GM19463 (cell line): ENCODE data around the gene OST4.
A peak's percentile ranks its signal among the peaks of the same experiment; 100 is the strongest.

Experiments
- ATAC-seq: cut with Tn5 transposase; IDR thresholded peaks from one replicate; pipeline ENCODE4 v1.9.1; 2021; ENCODE audit warnings: mild to moderate bottlenecking, moderate library complexity; ENCODE audit not compliant: unreplicated experiment

OST4 gene

DNA sequence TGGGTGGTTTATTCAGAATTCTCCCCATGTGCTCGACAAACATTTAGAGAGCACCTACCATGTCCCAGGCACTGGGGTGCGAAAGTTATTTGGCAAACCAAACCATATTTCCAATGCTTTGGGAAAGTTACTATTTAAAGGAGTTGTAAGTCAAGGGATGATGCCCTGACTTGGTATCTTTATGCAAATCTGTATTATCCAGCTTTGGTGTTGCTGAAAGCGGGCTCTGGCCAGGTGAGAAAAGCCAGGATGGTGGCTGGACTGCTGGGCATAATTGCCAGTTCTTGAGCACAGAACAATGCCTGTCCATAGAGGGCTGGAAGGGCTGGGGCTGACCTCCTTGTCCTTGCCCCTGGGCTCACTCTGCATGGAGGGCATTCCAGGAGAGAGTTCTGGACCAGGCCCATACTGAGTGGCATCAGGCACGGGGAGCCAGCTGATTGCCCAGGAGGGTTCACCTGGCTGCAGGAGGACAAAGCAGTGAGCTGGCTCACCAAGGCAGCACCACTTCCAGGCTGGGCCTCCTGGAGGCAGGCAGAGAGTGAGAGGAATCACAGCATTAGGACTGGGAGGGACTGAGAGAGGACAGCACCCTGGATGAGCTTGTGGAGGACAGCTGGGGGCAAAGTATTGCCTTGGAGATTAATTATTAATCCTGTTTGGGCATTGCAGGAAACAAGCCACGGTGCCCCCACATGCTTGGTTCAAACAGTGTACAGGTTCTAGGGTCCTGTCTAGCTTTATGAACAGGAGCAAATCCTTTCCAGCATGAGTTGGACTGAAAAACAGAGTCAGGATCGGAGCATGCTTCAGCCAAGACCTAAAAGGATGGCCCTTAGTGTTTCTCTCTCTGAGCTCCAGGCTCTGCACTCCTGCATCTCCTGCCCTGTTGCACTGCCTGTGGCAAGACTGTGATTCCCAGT is 22.2 kb upstream of the OST4 start:
- ATAC-seq = no peak

DNA sequence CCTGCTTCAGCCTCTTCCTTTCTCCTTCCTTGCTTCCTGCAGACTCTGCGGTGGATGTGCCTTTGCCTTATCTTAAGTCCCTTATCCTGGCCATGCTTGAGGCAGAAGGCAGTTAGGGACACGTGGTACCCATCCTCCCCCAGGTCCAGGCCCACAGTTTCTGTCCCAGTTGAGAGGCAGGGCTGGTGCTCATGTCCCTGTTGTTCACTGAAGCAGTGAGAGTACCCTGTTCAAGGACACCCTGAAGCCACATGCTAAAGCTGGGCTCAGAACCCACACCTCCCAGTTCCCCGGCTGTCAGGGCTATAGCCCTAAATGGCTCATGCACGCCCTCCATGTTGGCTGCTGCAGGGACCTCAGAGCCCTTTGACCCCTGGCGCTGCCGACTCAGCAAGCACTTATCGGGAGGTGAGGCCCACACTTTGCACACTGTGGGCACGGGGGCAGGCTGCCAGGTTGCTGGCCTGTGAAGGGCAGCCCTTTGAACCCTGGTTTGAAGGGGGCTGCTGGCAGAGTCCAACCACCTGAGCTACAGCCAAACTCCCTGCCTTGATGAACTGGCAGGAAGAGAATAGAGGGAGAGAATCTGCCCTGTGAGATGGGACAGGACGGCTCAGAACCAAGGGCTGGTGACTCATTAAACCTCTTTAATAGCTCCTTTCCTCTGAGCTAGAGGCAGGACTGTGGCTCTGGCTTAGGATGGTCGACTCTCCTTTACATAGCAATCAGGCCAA is 21.4 kb upstream of the OST4 start:
- ATAC-seq = no peak

DNA sequence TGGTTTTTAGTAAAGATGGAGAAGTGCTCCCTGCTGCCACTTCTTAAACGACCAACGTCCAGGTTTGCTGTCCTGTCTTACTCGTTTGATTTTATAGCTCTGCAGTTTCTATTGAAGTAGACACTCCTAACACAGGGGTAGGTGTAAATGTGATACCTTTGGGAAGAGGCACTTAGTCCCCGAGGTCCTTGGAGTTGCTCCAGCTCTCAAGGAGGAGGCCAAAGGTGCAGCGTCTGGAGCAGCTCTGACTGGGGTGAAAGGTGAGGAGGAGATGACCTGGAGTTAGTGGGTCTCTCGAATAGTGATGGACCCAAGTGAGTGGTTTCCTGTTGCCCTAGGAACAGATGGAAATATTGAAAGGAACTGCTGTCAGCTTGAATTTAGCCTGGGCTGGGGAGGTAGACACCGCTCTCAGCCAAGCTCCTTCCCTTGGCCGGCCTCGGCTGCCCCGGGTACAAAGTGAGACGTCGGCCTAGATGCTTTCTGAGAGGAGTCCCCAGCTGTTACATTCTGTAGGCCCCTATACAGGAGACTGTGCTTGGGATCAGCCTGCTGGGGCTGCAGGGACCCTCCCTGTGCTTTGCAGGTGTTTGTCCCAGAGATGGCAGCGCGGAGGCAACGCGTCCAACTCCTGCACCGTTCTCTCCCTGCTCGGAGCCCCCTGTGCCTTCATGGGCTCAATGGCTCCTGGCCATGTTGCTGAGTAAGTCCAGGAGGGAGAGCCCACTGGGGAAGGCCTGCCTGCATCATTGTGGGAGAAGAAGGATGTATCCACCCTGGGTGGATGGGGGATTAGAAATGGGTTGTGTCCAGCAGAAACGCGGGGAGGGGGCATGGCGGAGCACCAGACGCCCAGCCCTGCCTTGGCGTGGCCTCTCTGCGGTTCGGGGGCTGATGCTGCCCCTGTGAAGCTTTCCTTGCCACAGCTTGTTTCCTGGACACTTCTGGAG is 20.6 kb upstream of the OST4 start:
- ATAC-seq = no peak

DNA sequence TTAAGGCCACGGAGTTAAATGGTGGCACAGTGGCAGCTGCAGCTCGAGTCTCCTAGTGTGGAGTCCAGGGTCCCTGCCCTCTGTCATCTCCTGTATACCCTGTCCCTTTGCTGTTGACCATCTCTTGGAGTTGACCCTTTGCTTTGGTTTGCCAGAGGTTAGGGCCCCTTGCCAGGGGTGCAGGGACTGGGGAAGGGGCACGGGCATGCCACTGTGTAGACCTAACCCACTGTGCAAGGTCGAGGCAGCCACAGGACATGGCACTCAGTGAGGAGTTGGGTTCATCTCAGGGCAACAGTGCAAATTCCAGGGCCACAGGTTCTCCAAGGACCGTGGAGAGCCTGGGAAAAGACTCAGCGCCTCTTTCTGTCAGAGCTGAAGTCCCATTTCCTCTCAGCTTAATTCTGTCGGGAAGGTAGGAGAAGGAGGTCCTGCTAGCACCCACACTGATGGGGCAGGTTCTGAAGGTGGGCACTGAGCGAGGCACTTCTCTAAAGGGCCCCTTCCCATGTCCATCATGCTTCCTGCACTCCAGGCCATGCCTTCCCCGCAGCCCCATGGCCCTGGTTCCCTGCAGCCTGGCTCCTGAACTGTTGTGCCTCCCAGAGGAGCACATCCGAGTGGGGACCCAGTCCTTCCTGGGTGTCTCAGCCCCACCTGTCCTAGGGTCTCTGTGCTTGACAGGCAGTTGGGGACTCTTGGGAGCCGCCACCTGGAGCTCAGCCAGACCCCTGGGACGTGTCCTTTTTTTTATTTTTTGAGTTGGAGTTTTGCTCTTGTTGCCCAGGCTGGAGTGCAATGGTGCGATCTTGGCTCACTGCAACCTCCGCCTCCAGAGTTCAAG is 17.9 kb upstream of the OST4 start:
- no peak for ATAC-seq

DNA sequence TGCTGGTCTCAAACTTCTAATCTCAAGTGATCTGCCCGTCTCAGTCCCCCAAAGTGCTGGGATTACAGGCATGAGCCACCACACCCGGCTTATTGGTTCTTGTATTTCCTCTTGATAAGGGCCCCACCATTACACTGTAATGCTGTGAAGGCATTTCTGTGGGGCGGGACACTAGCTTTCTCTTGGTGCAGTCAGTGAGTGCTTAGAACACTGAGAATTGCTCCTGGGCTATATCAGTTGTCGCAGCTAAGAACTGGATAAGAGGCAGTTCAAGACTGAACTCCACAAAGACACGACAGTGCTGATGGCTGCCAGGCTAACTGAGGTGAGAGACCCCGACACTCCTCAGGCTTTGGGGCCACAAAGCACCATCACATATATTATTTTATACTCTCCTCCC is 17.2 kb upstream of the OST4 start:
- no peak for ATAC-seq

DNA sequence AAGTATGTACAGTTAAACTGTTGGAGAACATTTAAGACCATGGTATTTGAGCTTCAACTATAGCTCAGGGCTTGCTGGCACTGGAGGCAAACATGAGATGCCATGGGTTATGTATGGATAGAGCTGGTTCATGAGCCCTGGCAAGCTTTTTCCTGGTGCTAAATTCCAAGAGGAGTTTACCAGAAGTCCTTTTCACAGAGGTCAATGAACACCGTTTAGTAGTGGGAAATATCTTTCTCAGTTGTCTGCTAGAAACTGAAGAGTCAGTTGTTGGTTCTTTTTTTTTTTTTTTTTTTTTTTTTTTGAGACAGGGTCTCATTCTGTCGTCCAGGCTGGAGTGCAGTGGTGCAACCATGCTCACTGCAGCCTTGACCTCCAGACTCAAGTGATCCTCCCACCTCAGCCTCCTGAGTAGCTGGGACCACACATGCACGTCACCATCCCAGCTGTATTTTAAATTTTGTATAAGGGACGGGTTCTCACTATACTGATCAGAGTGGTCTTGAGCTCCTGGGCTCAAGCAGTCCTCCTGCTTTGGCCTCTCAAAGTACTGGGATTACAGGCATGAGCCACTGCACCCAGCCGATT is 16.5 kb upstream of the OST4 start:
- no peak for ATAC-seq

DNA sequence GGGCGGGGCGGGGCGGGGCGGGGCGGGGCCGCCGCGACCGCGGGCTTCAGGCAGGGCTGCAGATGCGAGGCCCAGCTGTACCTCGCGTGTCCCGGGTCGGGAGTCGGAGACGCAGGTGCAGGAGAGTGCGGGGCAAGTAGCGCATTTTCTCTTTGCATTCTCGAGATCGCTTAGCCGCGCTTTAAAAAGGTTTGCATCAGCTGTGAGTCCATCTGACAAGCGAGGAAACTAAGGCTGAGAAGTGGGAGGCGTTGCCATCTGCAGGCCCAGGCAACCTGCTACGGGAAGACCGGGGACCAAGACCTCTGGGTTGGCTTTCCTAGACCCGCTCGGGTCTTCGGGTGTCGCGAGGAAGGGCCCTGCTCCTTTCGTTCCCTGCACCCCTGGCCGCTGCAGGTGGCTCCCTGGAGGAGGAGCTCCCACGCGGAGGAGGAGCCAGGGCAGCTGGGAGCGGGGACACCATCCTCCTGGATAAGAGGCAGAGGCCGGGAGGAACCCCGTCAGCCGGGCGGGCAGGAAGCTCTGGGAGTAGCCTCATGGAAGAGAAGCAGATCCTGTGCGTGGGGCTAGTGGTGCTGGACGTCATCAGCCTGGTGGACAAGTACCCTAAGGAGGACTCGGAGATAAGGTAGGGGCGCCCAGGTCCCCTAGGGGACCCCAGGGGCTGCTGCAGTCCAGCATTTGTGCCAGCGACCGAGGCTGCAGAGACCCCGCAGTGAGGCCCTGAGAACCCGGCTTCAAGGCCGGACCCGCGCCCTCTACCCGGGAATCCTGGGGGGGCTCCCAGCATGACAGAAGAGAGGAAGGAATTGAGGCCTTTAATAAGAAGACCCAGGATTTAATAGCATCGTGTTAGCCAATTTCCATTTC is 15.5 kb upstream of the OST4 start, which contains the start of gene KHK:
KHK (plus strand) TSS at position 49 of the 870 bp plus-strand sequence; CDS start at position 537, 488 bp downstream.
- peak; percentile 5 for ATAC-seq

DNA sequence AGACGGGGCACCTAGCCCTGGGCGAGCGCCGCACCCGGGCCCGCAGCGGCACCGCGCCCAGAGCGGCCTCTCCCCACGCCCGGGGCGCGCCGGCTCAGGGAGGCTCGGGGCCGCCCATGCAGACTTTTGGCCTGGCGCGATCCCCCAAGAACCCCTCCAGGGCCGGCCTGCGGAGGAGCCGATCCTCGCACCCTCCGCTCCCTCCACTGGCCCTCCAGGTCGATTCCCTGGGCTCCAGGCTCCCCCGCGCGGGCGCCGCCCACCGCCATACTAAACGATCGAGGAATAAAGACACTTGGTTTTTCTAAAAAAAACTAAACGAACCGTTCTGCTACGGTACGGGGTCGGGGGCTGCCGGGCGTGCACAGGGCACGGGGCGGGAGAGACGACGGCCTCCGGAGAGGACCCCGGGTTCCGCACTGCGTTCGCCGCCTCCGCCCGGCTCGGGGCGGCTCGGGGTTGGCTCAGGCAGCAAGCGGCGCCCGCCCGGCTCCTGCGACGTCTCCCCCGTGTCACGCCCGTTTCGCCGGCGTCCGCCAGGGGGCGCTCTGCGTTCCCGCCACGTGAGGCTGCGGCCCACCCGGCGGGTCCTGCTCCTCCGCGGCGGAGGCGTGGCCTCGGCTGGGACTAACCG is 14.8 kb upstream of the OST4 start:
- ATAC-seq = peak; percentile 87

DNA sequence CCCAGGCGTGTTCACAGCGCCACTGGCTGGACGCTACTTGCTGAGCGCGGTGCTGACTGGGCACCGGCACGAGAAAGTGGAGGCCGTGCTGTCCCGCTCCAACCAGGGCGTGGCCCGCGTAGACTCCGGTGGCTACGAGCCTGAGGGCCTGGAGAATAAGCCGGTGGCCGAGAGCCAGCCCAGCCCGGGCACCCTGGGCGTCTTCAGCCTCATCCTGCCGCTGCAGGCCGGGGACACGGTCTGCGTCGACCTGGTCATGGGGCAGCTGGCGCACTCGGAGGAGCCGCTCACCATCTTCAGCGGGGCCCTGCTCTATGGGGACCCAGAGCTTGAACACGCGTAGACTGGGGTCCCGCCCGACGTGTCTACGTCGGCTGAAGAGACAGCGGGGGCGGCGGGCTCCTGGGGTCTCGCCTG is 14.2 kb upstream of the OST4 start:
- ATAC-seq = peak; percentile 1

DNA sequence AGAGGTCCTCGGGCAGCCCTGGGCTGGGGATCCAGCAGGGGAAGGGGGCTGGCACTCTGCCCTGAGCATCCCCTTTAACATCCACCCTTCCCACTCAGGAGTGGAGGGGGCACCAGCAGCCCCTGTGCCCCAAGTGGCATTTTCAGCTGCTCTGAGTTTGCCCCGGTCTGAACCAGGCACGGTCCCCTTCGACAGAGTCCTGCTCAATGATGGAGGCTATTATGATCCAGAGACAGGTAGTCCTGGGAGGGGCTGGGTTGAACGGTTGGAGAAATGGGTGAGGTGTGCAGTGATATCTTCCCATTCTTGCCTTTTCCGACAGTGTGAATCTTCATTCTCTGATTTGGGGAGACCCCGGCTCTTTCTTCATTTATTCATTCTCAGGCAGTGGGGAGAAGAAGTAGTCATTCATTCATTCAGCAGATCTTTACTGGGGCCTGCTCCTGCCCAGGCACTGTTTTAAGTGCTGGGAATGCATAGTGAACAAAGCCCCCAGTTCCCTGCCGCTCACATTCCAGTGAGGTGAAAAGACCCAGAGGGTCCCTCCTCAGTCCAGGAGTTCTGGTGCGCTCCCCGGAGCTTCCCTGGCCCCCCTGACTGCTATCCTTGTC is 13.7 kb upstream of the OST4 start:
- no peak for ATAC-seq

DNA sequence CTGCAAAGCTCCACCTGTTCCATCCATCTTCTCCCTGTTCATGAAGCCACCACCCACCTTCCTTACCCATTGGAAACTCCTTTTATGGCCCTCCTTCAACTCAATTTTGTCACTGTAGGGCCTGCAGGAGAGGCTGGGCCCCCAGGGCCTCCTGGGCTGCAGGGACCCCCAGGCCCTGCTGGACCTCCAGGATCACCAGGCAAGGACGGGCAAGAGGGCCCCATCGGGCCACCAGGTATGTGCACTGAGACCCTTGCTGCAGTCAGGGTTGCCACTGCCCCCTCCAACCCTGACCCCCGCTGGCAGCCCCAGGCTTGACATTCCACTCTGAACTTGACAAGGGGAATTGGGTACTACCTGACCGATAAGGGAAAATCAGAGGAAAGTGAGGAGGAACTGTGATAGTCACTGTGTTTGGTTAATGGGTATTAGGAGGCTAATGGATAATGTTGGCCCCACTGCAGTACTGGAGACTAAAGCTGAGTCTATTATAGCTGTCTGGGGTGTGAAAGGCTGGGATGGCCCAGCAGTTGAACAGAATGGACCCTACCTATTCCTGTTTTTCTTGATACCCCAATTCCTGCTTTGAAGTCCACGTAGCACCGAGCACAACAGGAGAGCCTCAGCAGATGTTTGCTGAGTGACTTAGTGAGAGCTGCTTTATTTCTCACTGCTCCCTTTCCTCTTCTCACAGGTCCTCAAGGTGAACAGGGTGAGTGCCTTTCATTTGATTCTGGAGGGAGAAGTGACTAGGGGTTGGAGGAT is 13.0 kb upstream of the OST4 start:
- no peak for ATAC-seq

DNA sequence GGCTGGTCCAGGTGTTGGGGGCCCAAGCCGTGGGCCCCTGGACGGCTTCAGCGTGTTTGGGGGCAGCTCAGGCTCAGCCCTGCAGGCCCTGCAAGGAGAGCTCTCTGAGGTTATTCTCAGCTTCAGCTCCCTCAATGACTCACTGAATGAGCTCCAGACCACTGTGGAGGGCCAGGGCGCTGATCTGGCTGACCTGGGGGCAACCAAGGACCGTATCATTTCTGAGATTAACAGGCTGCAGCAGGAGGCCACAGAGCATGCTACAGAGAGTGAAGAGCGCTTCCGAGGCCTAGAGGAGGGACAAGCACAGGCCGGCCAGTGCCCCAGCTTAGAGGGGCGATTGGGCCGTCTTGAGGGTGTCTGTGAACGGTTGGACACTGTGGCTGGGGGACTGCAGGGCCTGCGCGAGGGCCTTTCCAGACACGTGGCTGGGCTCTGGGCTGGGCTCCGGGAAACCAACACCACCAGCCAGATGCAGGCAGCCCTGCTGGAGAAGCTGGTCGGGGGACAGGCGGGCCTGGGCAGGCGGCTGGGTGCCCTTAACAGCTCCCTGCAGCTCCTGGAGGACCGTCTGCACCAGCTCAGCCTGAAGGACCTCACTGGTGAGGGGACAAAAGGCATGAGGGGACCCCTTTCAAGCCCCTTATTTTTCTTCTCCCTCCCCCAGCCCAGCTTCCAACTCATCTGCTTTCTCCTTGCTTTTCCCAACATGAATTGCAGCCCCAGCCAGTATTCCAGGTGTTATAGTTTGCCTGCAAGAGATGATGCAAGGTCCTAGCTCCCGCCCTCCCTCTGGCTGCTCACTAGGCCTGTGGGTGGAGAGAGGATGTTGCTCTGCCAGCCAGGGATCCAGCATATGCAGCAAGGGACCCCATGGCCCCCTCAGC is 12.2 kb upstream of the OST4 start:
- ATAC-seq = no peak

DNA sequence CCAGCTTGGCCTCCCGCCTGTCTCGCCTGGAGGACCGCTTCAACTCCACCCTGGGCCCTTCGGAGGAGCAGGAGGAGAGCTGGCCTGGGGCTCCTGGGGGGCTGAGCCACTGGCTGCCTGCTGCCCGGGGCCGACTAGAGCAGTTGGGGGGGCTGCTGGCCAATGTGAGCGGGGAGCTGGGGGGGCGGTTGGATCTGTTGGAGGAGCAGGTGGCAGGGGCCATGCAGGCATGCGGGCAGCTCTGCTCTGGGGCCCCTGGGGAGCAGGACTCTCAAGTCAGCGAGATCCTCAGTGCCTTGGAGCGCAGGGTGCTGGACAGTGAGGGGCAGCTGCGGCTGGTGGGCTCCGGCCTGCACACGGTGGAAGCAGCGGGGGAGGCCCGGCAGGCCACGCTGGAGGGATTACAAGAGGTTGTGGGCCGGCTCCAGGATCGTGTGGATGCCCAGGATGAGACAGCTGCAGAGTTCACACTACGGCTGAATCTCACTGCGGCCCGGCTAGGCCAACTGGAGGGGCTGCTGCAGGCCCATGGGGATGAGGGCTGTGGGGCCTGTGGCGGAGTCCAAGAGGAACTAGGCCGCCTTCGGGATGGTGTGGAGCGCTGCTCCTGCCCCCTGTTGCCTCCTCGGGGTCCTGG is 11.4 kb upstream of the OST4 start:
- no peak for ATAC-seq

DNA sequence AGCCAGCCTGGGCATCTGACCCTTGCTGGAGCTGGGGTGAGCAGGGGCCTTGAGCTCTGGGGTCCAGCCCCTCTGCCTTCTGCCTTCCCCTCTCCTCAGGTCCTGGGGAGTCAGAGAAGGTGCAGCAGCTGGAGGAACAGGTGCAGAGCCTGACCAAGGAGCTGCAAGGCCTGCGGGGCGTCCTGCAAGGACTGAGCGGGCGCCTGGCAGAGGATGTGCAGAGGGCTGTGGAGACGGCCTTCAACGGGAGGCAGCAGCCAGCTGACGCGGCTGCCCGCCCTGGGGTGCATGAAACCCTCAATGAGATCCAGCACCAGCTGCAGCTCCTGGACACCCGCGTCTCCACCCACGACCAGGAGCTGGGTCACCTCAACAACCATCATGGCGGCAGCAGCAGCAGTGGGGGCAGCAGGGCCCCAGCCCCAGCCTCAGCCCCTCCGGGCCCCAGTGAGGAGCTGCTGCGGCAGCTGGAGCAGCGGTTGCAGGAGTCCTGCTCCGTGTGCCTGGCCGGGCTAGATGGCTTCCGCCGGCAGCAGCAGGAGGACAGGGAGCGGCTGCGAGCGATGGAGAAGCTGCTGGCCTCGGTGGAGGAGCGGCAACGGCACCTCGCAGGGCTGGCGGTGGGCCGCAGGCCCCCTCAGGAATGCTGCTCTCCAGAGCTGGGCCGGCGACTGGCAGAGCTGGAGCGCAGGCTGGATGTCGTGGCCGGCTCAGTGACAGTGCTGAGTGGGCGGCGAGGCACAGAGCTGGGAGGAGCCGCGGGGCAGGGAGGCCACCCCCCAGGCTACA is 10.7 kb upstream of the OST4 start:
- no peak for ATAC-seq

DNA sequence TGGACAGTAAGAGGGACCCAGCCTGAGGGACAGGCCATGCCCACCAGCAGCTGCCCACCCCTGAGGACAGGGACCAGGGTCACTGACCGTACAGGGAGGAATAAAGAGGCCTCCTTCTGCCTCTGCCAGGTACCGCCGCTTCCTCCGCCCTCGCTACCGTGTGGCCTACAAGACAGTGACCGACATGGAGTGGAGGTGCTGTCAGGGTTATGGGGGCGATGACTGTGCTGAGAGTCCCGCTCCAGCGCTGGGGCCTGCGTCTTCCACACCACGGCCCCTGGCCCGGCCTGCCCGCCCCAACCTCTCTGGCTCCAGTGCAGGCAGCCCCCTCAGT is 9.1 kb upstream of the OST4 start:
- ATAC-seq = no peak
